Smooth muscle cell of the coronary artery (primary cell): ENCODE data around the gene USH1C. TPM values are rescaled to one million over a fixed set of nuclear protein-coding genes. Genes with fewer than 3 reads are reported as not detected.

Experiments used
- total RNA-seq: library from RNA; depleted of rRNA; stranded (reverse); fragments of >200 nt; gene quantifications from 2 replicates; pipeline ENCODE4 v1.2.3, GENCODE V29; 2014; ENCODE audit warnings: low replicate concordance

USH1C gene
- not detected in 2 replicates for total RNA-seq

GRCh38 chr11:17544181-17544622 lies at the start of gene USH1C:
Gene USH1C (minus strand): TSS chr11:17544416. CDS start chr11:17544307, 109 bp downstream.

GRCh38 chr11:17547051-17547577 lies 2.9 kb upstream of the USH1C start, which contains the start of gene OTOG:
Gene OTOG (plus strand): TSS chr11:17547259. CDS start chr11:17547373, 114 bp downstream.

GRCh38 chr11:17476317-17477083 lies 67.7 kb downstream of the USH1C start, which contains the start of gene ABCC8:
Gene ABCC8 (minus strand): TSS chr11:17476845. CDS start chr11:17476776, 69 bp downstream.

Other genes starting within 250 kb of the USH1C start
- gene NCR3LG1, start 192.6 kb downstream of the USH1C start, total RNA-seq, result 0.94 and 2.7 TPM in 2 replicates
- not detected in 2 replicates for gene KCNJ11, start 155.8 kb downstream of the USH1C start, total RNA-seq
- gene ABCC8, start 67.6 kb downstream of the USH1C start, total RNA-seq, result under 0.01 TPM in 1 of 2 replicates, not detected in the other
- gene OTOG, start 2.8 kb upstream of the USH1C start, total RNA-seq, result not detected in 2 replicates
- gene MYOD1, start 175.2 kb upstream of the USH1C start, total RNA-seq, result not detected in 2 replicates
- 0.23 TPM in 1 of 2 replicates, not detected in the other for gene KCNC1, start 190.4 kb upstream of the USH1C start, total RNA-seq